HG03095 (cell line): ENCODE measurements around the gene PCDHB13.
"Not testable (repeated sequence)": the region's sequence is repeated elsewhere in the genome, so short reads cannot be mapped to it uniquely, and the experiment has no call there.

ENCODE experiments used
- ATAC-seq: cut with Tn5 transposase; IDR thresholded peaks from one replicate; pipeline ENCODE4 v1.9.1; 2021; ENCODE audit warnings: moderate library complexity; ENCODE audit not compliant: unreplicated experiment

The PCDHB13 gene

GRCh38 chr5:141213656-141214339 is at the start of gene PCDHB13:
TSS of gene PCDHB13 (plus strand) at chr5:141213919. CDS start at chr5:141214124, 205 bp downstream.
- not testable (repeated sequence) for ATAC-seq

GRCh38 chr5:141172381-141173204 is 41.1 kb upstream of the PCDHB13 start, which contains the start of gene PCDHB7:
TSS of gene PCDHB7 (plus strand) at chr5:141172644. CDS start at chr5:141172836, 192 bp downstream.
- no peak for ATAC-seq

GRCh38 chr5:141174291-141175104 is 39.2 kb upstream of the PCDHB13 start:
- ATAC-seq = not testable (repeated sequence)

GRCh38 chr5:141175933-141176332 is 37.8 kb upstream of the PCDHB13 start:
- no peak for ATAC-seq

- not testable (repeated sequence) for ATAC-seq
These were observed 36.0 kb upstream of the PCDHB13 start, which contains the start of gene PCDHB8 for GRCh38 chr5:141177577-141178191. TSS of gene PCDHB8 (plus strand) at chr5:141177790. CDS start at chr5:141178035, 245 bp downstream.

GRCh38 chr5:141179371-141179770 is 34.3 kb upstream of the PCDHB13 start:
- ATAC-seq = not testable (repeated sequence)

GRCh38 chr5:141179876-141180275 is 33.8 kb upstream of the PCDHB13 start:
- not testable (repeated sequence) for ATAC-seq

- ATAC-seq = no peak
These were observed 33.4 kb upstream of the PCDHB13 start for GRCh38 chr5:141180313-141180712.

GRCh38 chr5:141182248-141182647 is 31.5 kb upstream of the PCDHB13 start, which contains the start of gene PCDHB16:
TSS of gene PCDHB16 (plus strand) at chr5:141182387. CDS start at chr5:141182560, 173 bp downstream.
- ATAC-seq = no peak

GRCh38 chr5:141184117-141184855 is 29.4 kb upstream of the PCDHB13 start:
- ATAC-seq = not testable (repeated sequence)

- no peak for ATAC-seq
These were observed 26.7 kb upstream of the PCDHB13 start, which contains the start of gene PCDHB9 for GRCh38 chr5:141186897-141187512. TSS of gene PCDHB9 (plus strand) at chr5:141187161. CDS start at chr5:141187319, 158 bp downstream.

GRCh38 chr5:141188682-141189081 is 25.0 kb upstream of the PCDHB13 start:
- ATAC-seq = not testable (repeated sequence)

GRCh38 chr5:141189131-141189530 is 24.6 kb upstream of the PCDHB13 start:
- not testable (repeated sequence) for ATAC-seq

- no peak for ATAC-seq
These were observed 21.5 kb upstream of the PCDHB13 start, which contains the start of gene PCDHB10 for GRCh38 chr5:141192110-141192725. TSS of gene PCDHB10 (plus strand) at chr5:141192353. CDS start at chr5:141192553, 200 bp downstream.

GRCh38 chr5:141194332-141194731 is 19.4 kb upstream of the PCDHB13 start:
- ATAC-seq = not testable (repeated sequence)

- no peak for ATAC-seq
These were observed 17.4 kb upstream of the PCDHB13 start for GRCh38 chr5:141196363-141196762.

- ATAC-seq = no peak
These were observed 14.1 kb upstream of the PCDHB13 start, which contains the start of gene PCDHB11 for GRCh38 chr5:141199359-141200235. TSS of gene PCDHB11 (plus strand) at chr5:141199627. CDS start at chr5:141199775, 148 bp downstream.
